DND-41 (cell line): ENCODE measurements around the gene AFF1.

Experiments
- ATAC-seq: fragments of 200-7000 bp; cut with Tn5 transposase; 3 replicates; pipeline ENCODE4 v1.9.1; 2021; ENCODE audit warnings: low read depth; ENCODE audit not compliant: insufficient read depth
- DNase-seq: peaks from one replicate; pipeline ENCODE4 v3.0.0-alpha.2; 2020
- H2AFZ ChIP-seq: 2 replicates; pipeline ENCODE4 v1.6.0; 2012; ENCODE audit warnings: low read depth, low read length
- H3K27ac ChIP-seq: 2 replicates; pipeline ENCODE4 v1.5.1; 2012; ENCODE audit warnings: low read length, inconsistent platforms
- H3K27me3 ChIP-seq: fragments of 200-600 bp; sonication (generic); 2 replicates; pipeline ENCODE4 v1.6.0; 2012; ENCODE audit warnings: low read length, mild to moderate bottlenecking, inconsistent platforms; ENCODE audit not compliant: insufficient read depth, poor library complexity
- H3K36me3 ChIP-seq: 2 replicates; pipeline ENCODE4 v1.5.1; 2012; ENCODE audit warnings: low read length, inconsistent platforms; ENCODE audit not compliant: insufficient read depth
- H3K4me1 ChIP-seq: 2 replicates; pipeline ENCODE4 v1.5.1; 2012; ENCODE audit warnings: mild to moderate bottlenecking, low read length; ENCODE audit not compliant: insufficient read depth
- H3K4me2 ChIP-seq: 2 replicates; pipeline ENCODE4 v1.6.0; 2012; ENCODE audit warnings: mild to moderate bottlenecking, moderate library complexity, low read length, inconsistent platforms; ENCODE audit not compliant: insufficient read depth
- H3K4me3 ChIP-seq, 2 experiments: fragments of 200-600 bp in 1 of 2; shearing (Covaris generic) in 1 of 2; 2 replicates each; pipeline ENCODE4 v1.5.1; 2012 to 2016; ENCODE audit warnings: inconsistent platforms in 2 of 2, low read length in 2 of 2, mild to moderate bottlenecking in 2 of 2, low read depth in 1 of 2, moderate library complexity in 1 of 2
- H3K79me2 ChIP-seq: 2 replicates; pipeline ENCODE4 v1.6.0; 2012; ENCODE audit warnings: low read length, inconsistent platforms; ENCODE audit not compliant: insufficient read depth
- H3K9ac ChIP-seq: 2 replicates; pipeline ENCODE4 v1.6.0; 2012; ENCODE audit warnings: low read depth, mild to moderate bottlenecking, inconsistent platforms, low read length, moderate library complexity
- H3K9me3 ChIP-seq: 2 replicates; pipeline ENCODE4 v1.5.1; 2012; ENCODE audit warnings: low read length, moderate library complexity, mild to moderate bottlenecking, inconsistent platforms; ENCODE audit not compliant: insufficient read depth, severe bottlenecking
- H4K20me1 ChIP-seq: 2 replicates; pipeline ENCODE4 v1.6.0; 2012; ENCODE audit warnings: low read length; ENCODE audit not compliant: insufficient read depth
- EZH2 ChIP-seq: IDR thresholded peaks from 3 replicates; pipeline ENCODE4 v1.6.1; 2012; ENCODE audit warnings: borderline replicate concordance, low read depth, mild to moderate bottlenecking, moderate library complexity, low read length, inconsistent platforms; ENCODE audit not compliant: severe bottlenecking
- TF ChIP-seq, protein P1 (sequence below): IDR thresholded peaks from 2 replicates; pipeline ENCODE4 v1.5.1; 2012; ENCODE audit warnings: borderline replicate concordance, low read length, moderate library complexity, mild to moderate bottlenecking; ENCODE audit not compliant: poor library complexity, severe bottlenecking; ENCODE audit errors: extremely low read depth

The AFF1 gene

GRCh38 chr4:87166296-87166854 is 231.6 kb downstream of the AFF1 start:
- Histone ChIP-seq H3K9ac (no peak overlapping the region), H3K27me3 (no peaks in the 10 kb centered on the region), H4K20me1 (no peaks in the 10 kb centered on the region), H3K27ac (no peak overlapping the region), H3K4me3 (no peak overlapping the region), H3K4me1 (no peaks in the 10 kb centered on the region), H3K4me2 (no peak overlapping the region), H3K9me3 (no peaks in the 10 kb centered on the region), H3K79me2 (no peaks in the 10 kb centered on the region), H3K36me3 (peaks cover 34% of the 10 kb centered on the region), H2AFZ (no peak overlapping the region)
- no peak for TF ChIP-seq EZH2
- TF ChIP-seq, protein P1, sequence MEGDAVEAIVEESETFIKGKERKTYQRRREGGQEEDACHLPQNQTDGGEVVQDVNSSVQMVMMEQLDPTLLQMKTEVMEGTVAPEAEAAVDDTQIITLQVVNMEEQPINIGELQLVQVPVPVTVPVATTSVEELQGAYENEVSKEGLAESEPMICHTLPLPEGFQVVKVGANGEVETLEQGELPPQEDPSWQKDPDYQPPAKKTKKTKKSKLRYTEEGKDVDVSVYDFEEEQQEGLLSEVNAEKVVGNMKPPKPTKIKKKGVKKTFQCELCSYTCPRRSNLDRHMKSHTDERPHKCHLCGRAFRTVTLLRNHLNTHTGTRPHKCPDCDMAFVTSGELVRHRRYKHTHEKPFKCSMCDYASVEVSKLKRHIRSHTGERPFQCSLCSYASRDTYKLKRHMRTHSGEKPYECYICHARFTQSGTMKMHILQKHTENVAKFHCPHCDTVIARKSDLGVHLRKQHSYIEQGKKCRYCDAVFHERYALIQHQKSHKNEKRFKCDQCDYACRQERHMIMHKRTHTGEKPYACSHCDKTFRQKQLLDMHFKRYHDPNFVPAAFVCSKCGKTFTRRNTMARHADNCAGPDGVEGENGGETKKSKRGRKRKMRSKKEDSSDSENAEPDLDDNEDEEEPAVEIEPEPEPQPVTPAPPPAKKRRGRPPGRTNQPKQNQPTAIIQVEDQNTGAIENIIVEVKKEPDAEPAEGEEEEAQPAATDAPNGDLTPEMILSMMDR: no peak
- DNase-seq (no peak), ATAC-seq (no peak)

DNA sequence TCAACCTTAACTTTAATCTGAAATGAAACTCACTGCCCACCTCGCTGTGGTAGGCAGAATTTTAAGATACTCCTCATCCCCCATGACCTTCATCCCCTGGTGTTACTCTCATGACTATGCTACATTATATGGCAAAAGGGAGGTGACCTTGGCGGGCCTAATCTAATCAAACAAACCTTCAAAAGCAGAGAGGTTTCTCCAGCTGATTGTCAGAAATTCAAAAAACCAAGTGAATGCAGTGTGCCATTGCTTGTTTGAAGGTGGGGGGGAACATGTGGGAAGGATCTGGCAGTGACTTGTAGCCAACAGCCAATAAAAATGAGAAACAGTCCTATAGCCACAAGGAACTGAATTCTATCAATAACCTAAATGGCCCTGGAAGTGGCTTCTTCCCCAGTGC is 237.1 kb downstream of the AFF1 start:
- no peaks in the 10 kb centered on the region for H4K20me1 ChIP-seq
- no peak overlapping the region for H3K9ac ChIP-seq
- no peak overlapping the region for H2AFZ ChIP-seq
- no peak for ATAC-seq
- peaks cover 28% of the 10 kb centered on the region for H3K36me3 ChIP-seq
- TF ChIP-seq, protein P1: no peak
- no peak for TF ChIP-seq EZH2
- no peaks in the 10 kb centered on the region for H3K79me2 ChIP-seq
- H3K27me3 ChIP-seq: no peaks in the 10 kb centered on the region
- H3K27ac ChIP-seq: no peak overlapping the region
- no peaks in the 10 kb centered on the region for H3K9me3 ChIP-seq
- H3K4me3 ChIP-seq: no peak overlapping the region
- H3K4me2 ChIP-seq: no peak overlapping the region
- H3K4me1 ChIP-seq: no peaks in the 10 kb centered on the region
- DNase-seq: no peak

DNA sequence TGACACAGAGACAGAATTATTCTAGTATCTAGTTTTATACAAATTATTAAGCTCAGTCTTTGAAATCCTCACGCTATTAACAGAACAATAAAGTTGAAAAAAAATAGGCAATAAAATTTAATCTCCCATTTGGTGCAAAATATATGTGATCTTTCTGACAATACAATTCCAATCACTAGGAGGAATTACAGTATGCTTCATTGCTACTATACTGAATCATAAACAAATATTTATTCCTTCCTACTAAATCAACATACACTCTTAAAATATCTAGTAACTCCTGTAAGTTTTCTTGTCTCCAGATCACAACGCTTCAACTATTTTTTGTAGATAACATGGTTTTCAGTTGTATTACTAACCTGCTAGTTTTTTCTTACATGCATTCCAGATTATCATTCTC is 239.9 kb downstream of the AFF1 start:
- Histone ChIP-seq H3K79me2 (no peaks in the 10 kb centered on the region), H3K27me3 (no peaks in the 10 kb centered on the region), H3K27ac (no peak overlapping the region), H3K4me3 (no peak overlapping the region), H3K4me2 (no peak overlapping the region), H3K36me3 (peaks cover 12% of the 10 kb centered on the region; the same call in 1 of the 2 replicates), H2AFZ (no peak overlapping the region), H4K20me1 (no peaks in the 10 kb centered on the region), H3K9ac (no peak overlapping the region), H3K4me1 (no peaks in the 10 kb centered on the region), H3K9me3 (no peaks in the 10 kb centered on the region)
- DNase-seq (no peak), ATAC-seq (no peak)
- TF ChIP-seq EZH2: no peak
- TF ChIP-seq, protein P1: no peak

DNA sequence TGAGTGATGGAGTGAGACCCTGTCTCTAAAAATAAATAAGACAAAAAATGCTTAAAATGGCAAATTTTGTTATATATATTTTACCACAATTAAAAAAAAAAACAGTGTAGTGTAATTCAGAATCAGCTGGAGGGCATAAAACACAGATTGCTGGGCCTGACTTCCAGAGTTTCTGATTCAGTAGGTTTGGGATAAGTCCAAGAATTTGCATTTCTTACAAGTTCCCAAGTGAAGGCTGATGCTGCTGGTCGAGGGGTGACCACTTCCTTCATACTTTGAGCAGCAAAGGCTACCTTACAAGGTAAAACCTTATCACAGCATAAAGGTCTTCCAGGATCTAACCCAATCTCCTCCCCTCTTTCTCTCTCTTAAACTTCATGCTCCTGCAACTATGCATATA is 244.9 kb downstream of the AFF1 start:
- Histone ChIP-seq H3K4me1 (no peaks in the 10 kb centered on the region), H4K20me1 (no peaks in the 10 kb centered on the region), H3K27me3 (no peaks in the 10 kb centered on the region), H3K36me3 (peaks cover 5% of the 10 kb centered on the region; the same call in 1 of the 2 replicates), H3K4me3 (no peak overlapping the region), H3K4me2 (no peak overlapping the region), H3K9me3 (no peaks in the 10 kb centered on the region), H3K27ac (no peak overlapping the region), H3K79me2 (no peaks in the 10 kb centered on the region), H2AFZ (no peak overlapping the region), H3K9ac (no peak overlapping the region)
- no peak for ATAC-seq
- DNase-seq: no peak
- no peak for TF ChIP-seq EZH2
- TF ChIP-seq, protein P1: no peak
